Measurements from ENCODE around the gene OSBPL5. TPM values are rescaled to one million over a fixed set of nuclear protein-coding genes. Genes with fewer than 3 reads are reported as not detected.

The OSBPL5 gene
- total RNA-seq, 1 experiment from 2014 or later, result 16.1 TPM

- peaks cover 0 to 14% of the 10 kb centered on the region in 2 experiments; a peak in 3 of 5 replicates for H3K9me3 Mint-ChIP-seq
- H2BK120ac ChIP-seq (ENCODE audit: low read depth, low read length, poor library complexity, severe bottlenecking), result no peak overlapping the region
- peak overlapping the region; percentile 54 for H4K5ac ChIP-seq (ENCODE audit: insufficient read length, low read depth, low read length)
- H3K79me2 ChIP-seq (ENCODE audit: insufficient read depth, low read length), result no peaks in the 10 kb centered on the region
- no peaks in the 10 kb centered on the region for H4K20me1 ChIP-seq (ENCODE audit: control insufficient read depth, insufficient read depth, insufficient read length)
- no peak overlapping the region for H3K27ac ChIP-seq (ENCODE audit: insufficient read length, low read depth, low read length)
- H4K8ac ChIP-seq (replicated peaks; ENCODE audit: insufficient read length, low read depth, low read length), result no peak overlapping the region
- no peaks in the 10 kb centered on the region for H3K9me3 ChIP-seq (ENCODE audit: control insufficient read depth, low read depth, low read length)
- H2AK5ac ChIP-seq (ENCODE audit: insufficient read length, low read length), result no peak overlapping the region
- H3K18ac ChIP-seq (ENCODE audit: insufficient read length, low read depth, low read length), result no peak overlapping the region
- H2BK12ac ChIP-seq (ENCODE audit: insufficient read length, low read depth, low read length), result no peak overlapping the region
- no peak overlapping the region for H3K23ac ChIP-seq (ENCODE audit: insufficient read length, low read depth, low read length)
- H3K79me1 ChIP-seq (ENCODE audit: insufficient read depth, low read depth, low read length, poor library complexity, severe bottlenecking), result no peaks in the 10 kb centered on the region
- H3K9ac ChIP-seq (ENCODE audit: extremely low read depth, insufficient read length, low read length), result no peak overlapping the region
- H3K4me2 ChIP-seq (ENCODE audit: insufficient read depth, insufficient read length, low read length), result no peak overlapping the region
- H3K27ac Mint-ChIP-seq, result no peak overlapping the region
- H3K23me2 ChIP-seq (ENCODE audit: insufficient read length, low read depth, low read length, poor library complexity, severe bottlenecking), result no peaks in the 10 kb centered on the region
- no peak overlapping the region for H3T11ph ChIP-seq (ENCODE audit: low read length)
- TF ChIP-seq, protein P1, sequence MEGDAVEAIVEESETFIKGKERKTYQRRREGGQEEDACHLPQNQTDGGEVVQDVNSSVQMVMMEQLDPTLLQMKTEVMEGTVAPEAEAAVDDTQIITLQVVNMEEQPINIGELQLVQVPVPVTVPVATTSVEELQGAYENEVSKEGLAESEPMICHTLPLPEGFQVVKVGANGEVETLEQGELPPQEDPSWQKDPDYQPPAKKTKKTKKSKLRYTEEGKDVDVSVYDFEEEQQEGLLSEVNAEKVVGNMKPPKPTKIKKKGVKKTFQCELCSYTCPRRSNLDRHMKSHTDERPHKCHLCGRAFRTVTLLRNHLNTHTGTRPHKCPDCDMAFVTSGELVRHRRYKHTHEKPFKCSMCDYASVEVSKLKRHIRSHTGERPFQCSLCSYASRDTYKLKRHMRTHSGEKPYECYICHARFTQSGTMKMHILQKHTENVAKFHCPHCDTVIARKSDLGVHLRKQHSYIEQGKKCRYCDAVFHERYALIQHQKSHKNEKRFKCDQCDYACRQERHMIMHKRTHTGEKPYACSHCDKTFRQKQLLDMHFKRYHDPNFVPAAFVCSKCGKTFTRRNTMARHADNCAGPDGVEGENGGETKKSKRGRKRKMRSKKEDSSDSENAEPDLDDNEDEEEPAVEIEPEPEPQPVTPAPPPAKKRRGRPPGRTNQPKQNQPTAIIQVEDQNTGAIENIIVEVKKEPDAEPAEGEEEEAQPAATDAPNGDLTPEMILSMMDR (conservative IDR thresholded peaks at IDR 0.05), result no peak
- H3K4me1 ChIP-seq (ENCODE audit: insufficient read depth, low read length), result no peaks in the 10 kb centered on the region; the same call in 1 of the 2 replicates
- H4K91ac ChIP-seq (ENCODE audit: insufficient read length, low read depth, low read length), result no peak overlapping the region
- no peak overlapping the region for H3K14ac ChIP-seq (ENCODE audit: insufficient read depth, low read length)
- no peak overlapping the region for H2BK15ac ChIP-seq (ENCODE audit: low read depth, low read length)
- no peak overlapping the region for H2AFZ ChIP-seq (ENCODE audit: low read length)
- 100% methylated on average over 1 of the region's 2 CpGs for WGBS (ENCODE audit: extremely low coverage, insufficient read length, low lambda C conversion rate)
- no peak for DNase-seq
- no peak overlapping the region for H3K56ac ChIP-seq (ENCODE audit: insufficient read length, low read depth, low read length)
- H3K27me3 ChIP-seq (ENCODE audit: insufficient read depth, low read length), result peaks cover 2% of the 10 kb centered on the region; the same call in 1 of the 2 replicates
- H3K36me3 Mint-ChIP-seq (ENCODE audit: insufficient read depth in 1 of 3, low read depth in 3 of 3), result 0 out of 7 replicates have a peak, but pooled peaks cover 0 to 5% (median 0%) of the 10 kb centered on the region in 3 experiments
- H2BK5ac ChIP-seq (ENCODE audit: insufficient read length, low read length), result no peak overlapping the region
- H3K4me3 Mint-ChIP-seq, result no peak overlapping the region
- peaks cover 8% of the 10 kb centered on the region in 2 experiments for H3K4me1 Mint-ChIP-seq
- no peak overlapping the region for H2BK20ac ChIP-seq (ENCODE audit: low read depth, low read length, poor library complexity, severe bottlenecking)
- no peak overlapping the region for H3K4ac ChIP-seq (ENCODE audit: low read depth, low read length)
- H3K27me3 Mint-ChIP-seq (ENCODE audit: low read depth), result peaks cover 38% of the 10 kb centered on the region
Measured at GRCh38 chr11:3173795-3174194, 8.7 kb upstream of the OSBPL5 start.
